T-cell (primary cell): ENCODE results near the gene NDUFAF3. TPM values are rescaled to one million over a fixed set of nuclear protein-coding genes. Genes with fewer than 3 reads are reported as not detected.

ENCODE experiments used
- ATAC-seq, 4 experiments: fragments of 200-7000 bp in 3 of 4; fragments of 150-1000 bp in 1 of 4; cut with Tn5 transposase; replicated peaks in 1 of 4; 1 replicate in 3 of 4; 2 replicates in 1 of 4; pipeline ENCODE4 v1.10.0; 2021; ENCODE audit warnings: moderate library complexity in 3 of 4, mild to moderate bottlenecking in 2 of 4, moderate number of reproducible peaks in 1 of 4
- CTCF ChIA-PET, 2 donors: fragments of 300-600 bp; sonication (Branson Sonifier 250); formaldehyde crosslinking; loops; one replicate each; lab custom pipeline; 2022; ENCODE audit warnings: antibody characterized with exemption in 2 of 2; lab: Charles Lee
- POLR2A ChIA-PET, 2 donors: fragments of 300-600 bp; sonication (Branson Sonifier 250); formaldehyde crosslinking; loops; one replicate each; lab custom pipeline; 2022; ENCODE audit warnings: antibody characterized with exemption in 2 of 2; lab: Charles Lee
- DNase-seq, 35 experiments: peaks; one replicate each; pipeline versions ENCODE4 v3.0.0 to v3.0.0-alpha.2; 2013 to 2023
- H3K27ac ChIP-seq: one replicate; pipeline ENCODE4 v1.5.1; 2013; ENCODE audit warnings: low read length
- H3K27me3 ChIP-seq, 2 experiments: replicated peaks in 1 of 2; 1 replicate in 1 of 2; 2 replicates in 1 of 2; pipeline versions ENCODE4 v1.6.1 to v1.7.0; 2013; ENCODE audit warnings: low read length in 1 of 2, mixed read lengths in 1 of 2; ENCODE audit not compliant: control insufficient read depth in 2 of 2, insufficient read depth in 2 of 2; ENCODE audit errors: extremely low read depth in 1 of 2
- H3K36me3 ChIP-seq, 2 donors: 1 replicate in 1 of 2; 2 replicates in 1 of 2; pipeline versions ENCODE4 v1.6.1 to v1.7.0; 2013; ENCODE audit warnings: low read length in 1 of 2; ENCODE audit not compliant: control insufficient read depth in 2 of 2, insufficient read depth in 1 of 2; ENCODE audit errors: extremely low read depth in 1 of 2
- H3K4me1 ChIP-seq, 2 experiments: 1 replicate in 1 of 2; 2 replicates in 1 of 2; pipeline versions ENCODE4 v1.6.1 to v1.7.0; 2013; ENCODE audit warnings: low read length in 2 of 2, mixed read lengths in 1 of 2; ENCODE audit not compliant: insufficient read depth in 2 of 2, control insufficient read depth in 1 of 2; ENCODE audit errors: extremely low read depth in 1 of 2
- H3K4me3 ChIP-seq, 2 donors: 1 replicate in 1 of 2; 2 replicates in 1 of 2; pipeline versions ENCODE4 v1.5.1 to v1.7.0; 2013; ENCODE audit warnings: mild to moderate bottlenecking in 2 of 2, low read length in 1 of 2, moderate library complexity in 1 of 2; ENCODE audit not compliant: control insufficient read depth in 1 of 2; ENCODE audit errors: extremely low read depth in 1 of 2
- H3K9me3 ChIP-seq: 2 replicates; pipeline ENCODE4 v1.7.0; 2013
- H3K27ac Mint-ChIP-seq, 2 donors: one replicate each; pipeline ENCODE4 v1.8.0; 2020 to 2021; ENCODE audit warnings: mild to moderate bottlenecking in 2 of 2, mixed read lengths in 2 of 2
- H3K27me3 Mint-ChIP-seq, 2 donors: one replicate each; pipeline ENCODE4 v1.8.0; 2021 to 2022; ENCODE audit warnings: mixed read lengths in 2 of 2
- H3K36me3 Mint-ChIP-seq: one replicate; pipeline ENCODE4 v1.8.0; 2021; ENCODE audit warnings: mixed read lengths
- H3K4me1 Mint-ChIP-seq, 3 donors: one replicate each; pipeline ENCODE4 v1.8.0; 2020 to 2022; ENCODE audit warnings: mixed read lengths in 3 of 3, mild to moderate bottlenecking in 1 of 3
- H3K4me3 Mint-ChIP-seq, 3 donors: one replicate each; pipeline ENCODE4 v1.8.0; 2020 to 2022; ENCODE audit warnings: mild to moderate bottlenecking in 3 of 3, mixed read lengths in 3 of 3, moderate library complexity in 3 of 3
- H3K9me3 Mint-ChIP-seq, 3 donors: one replicate each; pipeline ENCODE4 v1.8.0; 2020 to 2022; ENCODE audit warnings: mixed read lengths in 3 of 3
- WGBS: methylation state at CpG from one replicate; pipeline ENCODE4 v1.1.5; 2013; ENCODE audit warnings: missing lambda C conversion rate; ENCODE audit not compliant: insufficient coverage; 5-methylcytosine and 5-hydroxymethylcytosine counted together
- total RNA-seq, 35 experiments: library from RNA in 6 of 35; stranded (reverse) in 6 of 35; fragments of 120-200 nt in 1 of 35; gene quantifications; one replicate each; pipeline versions ENCODE4 v1.2.1 to v1.2.4 and lab custom pipeline; 2013 to 2026

NDUFAF3 gene
- total RNA-seq, 5 donors from 2014 or later (not counting 1 experiment from before 2014, with no cell fraction given) = 62.8 to 92.1 (median 78.1) TPM

DNA sequence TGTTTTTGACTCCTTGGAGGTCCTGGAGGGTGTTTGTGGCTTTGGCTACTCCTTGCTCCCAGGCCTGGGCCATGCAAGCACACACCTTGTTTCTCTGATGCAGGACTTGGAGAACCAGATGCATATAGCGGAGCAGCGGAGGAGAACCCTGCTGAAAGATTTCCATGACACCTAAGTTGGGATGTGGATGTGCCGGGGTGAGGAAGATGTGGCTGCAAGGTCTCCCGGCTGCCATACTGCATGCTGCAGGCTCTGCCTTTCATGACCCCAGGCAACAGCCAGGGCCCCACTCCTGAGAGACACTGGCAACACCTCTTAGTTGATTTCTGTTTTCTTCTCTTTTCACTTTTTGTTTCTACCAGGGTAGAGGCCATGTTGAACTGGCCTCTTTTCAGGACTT lies 38.8 kb upstream of the NDUFAF3 start:
- H3K4me1 Mint-ChIP-seq = peaks cover 6 to 10% (median 8%) of the 10 kb centered on the region in 3 donors
- peaks cover 36% of the 10 kb centered on the region for H3K36me3 Mint-ChIP-seq
- Histone ChIP-seq H3K27ac (no peak overlapping the region), H3K9me3 (no peaks in the 10 kb centered on the region), H3K27me3 (no peaks in the 10 kb centered on the region), H3K4me1 (peaks cover 0 to 9% of the 10 kb centered on the region in 2 experiments), H3K4me3 (no peak overlapping the region), H3K36me3 (peaks cover 17 to 66% of the 10 kb centered on the region in 2 donors)
- DNase-seq (no peak), ATAC-seq (no peak)
- H3K4me3 Mint-ChIP-seq = no peak overlapping the region
- POLR2A ChIA-PET = no interaction called here
- no peaks in the 10 kb centered on the region for H3K27me3 Mint-ChIP-seq
- no peaks in the 10 kb centered on the region for H3K9me3 Mint-ChIP-seq
- CTCF ChIA-PET = no interaction called here
- peak overlapping the region in 1 of 2 donors; percentile 71 for H3K27ac Mint-ChIP-seq
- no CpG with 5 or more reads among the region's 4 CpGs for WGBS

DNA sequence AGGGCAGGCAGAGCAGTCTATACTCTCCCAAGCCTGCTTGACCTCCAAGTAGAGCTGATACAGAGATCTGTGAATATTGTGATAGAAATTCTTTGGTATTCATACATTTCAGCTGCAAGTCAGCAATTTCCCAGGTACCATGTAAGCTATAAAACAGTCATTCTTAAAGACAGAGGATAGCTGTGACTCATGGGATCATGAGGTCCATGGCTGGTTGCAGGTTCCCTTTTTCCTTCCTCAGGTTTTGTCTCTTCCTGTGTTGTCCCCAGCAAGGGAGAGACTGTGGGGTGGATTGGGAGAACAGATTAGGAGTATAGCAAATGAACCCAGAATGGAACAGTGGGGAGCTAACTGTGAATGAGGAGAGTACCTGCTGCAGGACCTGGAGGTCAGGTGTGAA lies 37.3 kb upstream of the NDUFAF3 start:
- CTCF ChIA-PET = interaction anchor here (0.6 to 1.4 kb wide), 3 partner anchors 37 to 136 kb away, joined by 3 read pairs; partner anchors contain the start of genes IMPDH2 (in 1 of the 2), NDUFAF3 (in 1 of the 2) and USP19 (in 1 of the 2)
- Mint-ChIP-seq H3K27ac (peak overlapping the region; percentile 11 to 65), H3K4me3 (no peak overlapping the region), H3K36me3 (peaks cover 28% of the 10 kb centered on the region), H3K4me1 (peaks cover 17 to 19% (median 19%) of the 10 kb centered on the region in 3 donors), H3K9me3 (no peaks in the 10 kb centered on the region), H3K27me3 (no peaks in the 10 kb centered on the region)
- Histone ChIP-seq H3K4me1 (peaks cover 5 to 24% of the 10 kb centered on the region in 2 experiments), H3K27ac (no peak overlapping the region), H3K27me3 (no peaks in the 10 kb centered on the region), H3K9me3 (no peaks in the 10 kb centered on the region), H3K4me3 (no peak overlapping the region), H3K36me3 (peaks cover 14 to 57% of the 10 kb centered on the region in 2 donors)
- ATAC-seq (no peak), DNase-seq (no peak)
- POLR2A ChIA-PET = no interaction called here

DNA sequence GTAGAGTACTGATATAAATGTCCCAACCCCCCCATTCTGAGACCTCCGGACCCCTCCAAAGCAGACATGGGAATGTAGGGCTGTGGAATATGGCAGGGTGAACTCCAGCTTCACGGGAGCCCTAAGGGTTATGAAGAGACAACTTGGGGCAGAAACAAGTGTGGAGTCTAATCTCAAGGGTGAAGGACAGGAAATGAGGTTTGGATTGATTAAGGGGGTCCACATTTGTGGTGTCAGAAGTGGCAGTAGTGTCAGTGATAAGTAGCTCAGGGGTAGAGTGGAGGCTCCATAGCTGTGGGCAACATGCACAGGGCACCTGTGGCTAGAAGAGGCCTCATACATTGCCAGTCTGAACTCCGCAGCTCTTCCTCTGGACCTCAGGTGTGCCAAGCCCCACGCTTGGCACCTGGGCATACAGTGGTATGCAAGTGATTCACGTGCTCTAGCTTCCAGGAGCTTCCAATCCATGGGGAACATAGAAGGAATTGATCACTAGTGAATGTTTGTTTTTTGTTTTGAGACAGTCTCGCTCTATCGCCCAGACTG lies 36.0 kb upstream of the NDUFAF3 start:
- Histone ChIP-seq H3K4me1 (peaks cover 5 to 29% of the 10 kb centered on the region in 2 experiments), H3K27me3 (no peaks in the 10 kb centered on the region), H3K27ac (no peak overlapping the region), H3K4me3 (no peak overlapping the region), H3K9me3 (no peaks in the 10 kb centered on the region), H3K36me3 (peaks cover 14 to 47% of the 10 kb centered on the region in 2 donors)
- WGBS = 98% methylated on average over 5 of the region's 7 CpGs
- Mint-ChIP-seq H3K9me3 (no peaks in the 10 kb centered on the region), H3K36me3 (peaks cover 24% of the 10 kb centered on the region), H3K4me3 (no peak overlapping the region), H3K27me3 (no peaks in the 10 kb centered on the region), H3K4me1 (peaks cover 20 to 22% (median 22%) of the 10 kb centered on the region in 3 donors), H3K27ac (peak overlapping the region in 1 of 2 donors; percentile 59)
- CTCF ChIA-PET = interaction anchor here in 1 of 2 donors (0.9 kb wide), 1 partner anchor 22 kb away, joined by 5 read pairs; the partner anchor contains the start of gene WDR6
- DNase-seq = no peak
- ATAC-seq = no peak
- POLR2A ChIA-PET = interaction anchor here in 1 of 2 donors (0.6 kb wide), 1 partner anchor 26 kb away, joined by 3 read pairs; no protein-coding TSS in a partner anchor

DNA sequence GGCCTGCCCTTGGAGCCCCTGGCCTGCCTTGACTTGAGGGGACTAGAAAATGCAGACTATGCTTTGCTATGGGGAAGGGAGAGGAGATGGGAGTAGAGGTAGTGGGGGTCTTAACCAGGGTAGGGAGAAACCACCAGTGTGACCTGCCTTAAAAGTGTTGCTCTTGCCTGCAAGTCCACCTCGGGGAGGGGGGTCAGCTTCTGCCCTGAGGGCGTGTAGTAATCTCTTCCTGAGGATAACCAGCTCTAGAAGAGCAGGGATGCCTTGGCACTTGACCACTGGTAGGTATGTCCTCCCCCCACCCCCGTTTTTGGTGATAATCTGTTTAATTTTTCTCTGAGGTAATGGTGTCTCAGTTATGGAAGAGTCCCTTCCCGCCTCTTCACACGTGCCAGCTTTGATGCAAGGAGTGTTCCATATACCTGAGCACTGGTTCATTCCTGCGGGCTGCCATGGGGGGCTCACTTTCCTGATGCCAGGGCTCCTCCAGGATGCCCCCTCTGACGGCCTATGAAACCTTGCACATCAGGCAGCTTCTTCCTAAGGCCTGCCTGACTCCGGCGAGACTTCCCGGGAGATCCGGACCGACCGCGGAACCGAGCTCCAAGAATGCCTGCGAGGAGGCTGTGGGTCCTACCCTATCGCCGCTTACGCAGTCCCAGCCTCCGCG lies 32.7 kb upstream of the NDUFAF3 start:
- CTCF ChIA-PET = interaction anchor here in 1 of 2 donors (1.1 to 3.4 kb wide), 3 partner anchors 18 to 105 kb away, joined by 5 to 64 read pairs (median 28); partner anchors contain the start of genes NDUFAF3, QRICH1 and WDR6
- H3K4me1 ChIP-seq = peaks cover 8 to 39% of the 10 kb centered on the region in 2 experiments
- peak in 1 of 4 experiments; percentile 1 for ATAC-seq
- H3K27ac Mint-ChIP-seq = peak overlapping the region; percentile 90 to 91
- H3K9me3 ChIP-seq = no peaks in the 10 kb centered on the region
- 6% methylated on average over 20 of the region's 21 CpGs for WGBS
- H3K4me1 Mint-ChIP-seq = peaks cover 42 to 47% (median 47%) of the 10 kb centered on the region in 3 donors
- DNase-seq = no peak
- H3K27me3 Mint-ChIP-seq = no peaks in the 10 kb centered on the region
- no peaks in the 10 kb centered on the region for H3K27me3 ChIP-seq
- POLR2A ChIA-PET = interaction anchor here in 1 of 2 donors (0.6 kb wide), 1 partner anchor 23 kb away, joined by 3 read pairs; no protein-coding TSS in a partner anchor
- peak overlapping the region; percentile 87 to 95 (median 93) for H3K4me3 Mint-ChIP-seq
- peak overlapping the region; percentile 67 for H3K27ac ChIP-seq
- peak overlapping the region; percentile 63 to 94 for H3K4me3 ChIP-seq
- peaks cover 3% of the 10 kb centered on the region for H3K36me3 Mint-ChIP-seq
- H3K36me3 ChIP-seq = peaks cover 13 to 18% of the 10 kb centered on the region in 2 donors
- no peaks in the 10 kb centered on the region for H3K9me3 Mint-ChIP-seq

DNA sequence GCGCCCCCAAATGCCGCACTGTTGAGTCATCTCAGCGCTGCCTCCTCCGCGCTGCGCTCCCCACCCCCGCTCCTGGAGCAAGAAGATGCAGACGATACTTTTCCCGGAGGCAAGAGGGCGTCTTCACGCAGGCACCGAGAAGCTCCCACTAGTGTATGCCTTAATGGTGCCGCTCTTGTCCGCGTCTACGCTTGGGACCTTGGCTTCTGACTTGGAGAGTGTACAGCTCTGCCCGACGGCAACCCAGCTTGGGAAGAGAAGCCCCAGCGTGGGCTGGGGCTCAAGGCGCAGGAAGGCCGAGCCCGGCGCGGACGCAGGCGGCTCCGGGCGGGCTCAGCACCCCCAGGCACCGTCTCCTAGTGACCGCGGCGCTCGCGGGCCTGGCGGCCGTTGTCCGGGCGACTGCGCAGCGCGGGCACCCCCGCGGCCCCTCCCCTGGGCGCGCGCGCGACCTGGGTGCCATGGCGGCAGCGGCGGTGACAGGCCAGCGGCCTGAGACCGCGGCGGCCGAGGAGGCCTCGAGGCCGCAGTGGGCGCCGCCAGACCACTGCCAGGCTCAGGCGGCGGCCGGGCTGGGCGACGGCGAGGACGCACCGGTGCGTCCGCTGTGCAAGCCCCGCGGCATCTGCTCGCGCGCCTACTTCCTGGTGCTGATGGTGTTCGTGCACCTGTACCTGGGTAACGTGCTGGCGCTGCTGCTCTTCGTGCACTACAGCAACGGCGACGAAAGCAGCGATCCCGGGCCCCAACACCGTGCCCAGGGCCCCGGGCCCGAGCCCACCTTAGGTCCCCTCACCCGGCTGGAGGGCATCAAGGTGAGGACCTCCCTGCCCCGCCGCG lies 31.9 kb upstream of the NDUFAF3 start, which contains the start of gene P4HTM:
Gene P4HTM (plus strand): TSS at position 446 of the 840 bp plus-strand sequence. CDS start 16 bp downstream, at position 462.
- Mint-ChIP-seq H3K9me3 (no peaks in the 10 kb centered on the region), H3K27ac (peak within 1 kb of the TSS; percentile 92 to 93), H3K4me3 (peak within 1 kb of the TSS; percentile 89 to 95 (median 93)), H3K36me3 (peaks cover 6% of the 10 kb centered on the region), H3K27me3 (no peaks in the 10 kb centered on the region), H3K4me1 (peaks cover 46 to 51% (median 47%) of the 10 kb centered on the region in 3 donors)
- peaks cover 6 to 11% of the 10 kb centered on the region in 2 donors for H3K36me3 ChIP-seq
- ATAC-seq (peak; percentile 61 to 76 (median 74)), DNase-seq (peak; percentile 26 to 84 (median 51))
- CTCF ChIA-PET = interaction anchor here in 1 of 2 donors (1.1 to 3.4 kb wide), 3 partner anchors 17 to 104 kb away, joined by 5 to 64 read pairs (median 28); partner anchors contain the start of genes NDUFAF3, QRICH1 and WDR6
- no peaks in the 10 kb centered on the region for H3K27me3 ChIP-seq
- peak within 1 kb of the TSS; percentile 88 to 94 for H3K4me3 ChIP-seq
- peak within 1 kb of the TSS; percentile 67 for H3K27ac ChIP-seq
- H3K4me1 ChIP-seq = peaks cover 8 to 39% of the 10 kb centered on the region in 2 experiments
- no peaks in the 10 kb centered on the region for H3K9me3 ChIP-seq
- WGBS = under 1% methylated on average over 91 of the region's 91 CpGs
- POLR2A ChIA-PET = interaction anchor here in 1 of 2 donors (0.6 kb wide), 1 partner anchor 22 kb away, joined by 3 read pairs; no protein-coding TSS in a partner anchor
